Adrenal gland (tissue), 5 donors: ENCODE data around the gene ANGPTL4.
"Not testable (repeated sequence)": the region's sequence is repeated elsewhere in the genome, so short reads cannot be mapped to it uniquely, and the experiment has no call there.

Experiments
- CTCF ChIP-seq, 6 experiments: fragments of 450-650 bp in 4 of 6; fragments of 200-600 bp in 2 of 6; sonication (generic) in 1 of 6; IDR thresholded peaks; 1 replicate in 5 of 6; 2 replicates in 1 of 6; pipeline versions ENCODE4 v1.5.1 to v1.8.0; 2016 to 2021; ENCODE audit warnings: antibody characterized with exemption in 6 of 6, mild to moderate bottlenecking in 2 of 6, moderate library complexity in 1 of 6
- POLR2A ChIP-seq, 2 donors: fragments of 450-650 bp; IDR thresholded peaks; one replicate each; pipeline ENCODE4 v1.6.1; 2017; ENCODE audit warnings: antibody characterized with exemption in 2 of 2, mild to moderate bottlenecking in 2 of 2, moderate library complexity in 1 of 2
- donor health status: DM: no; HTN: no; CAD: no.

- not testable (repeated sequence) for TF ChIP-seq CTCF, POLR2A (IDR thresholded peaks at IDR 0.05)
These were observed 20.6 kb downstream of the ANGPTL4 start for GRCh38 chr19:8384569-8384968.
